Right renal pelvis (tissue), 4 donors: ENCODE results near the gene DUSP16. TPM values are rescaled to one million over a fixed set of nuclear protein-coding genes. Genes with fewer than 3 reads are reported as not detected.

ENCODE experiments used
- DNase-seq, 4 donors: peaks; one replicate each; pipeline ENCODE4 v3.0.0-alpha.2; 2013; ENCODE audit warnings: low read depth in 4 of 4, low spot score in 3 of 4, missing footprints in 1 of 4
- polyA plus RNA-seq, 4 donors: library from polyadenylated mRNA; unstranded; fragments of 120-200 nt; gene quantifications; one replicate each; pipeline ENCODE4 v1.2.1, GENCODE V29; 2013; ENCODE audit not compliant: insufficient read length in 4 of 4

The DUSP16 gene
- polyA plus RNA-seq, 4 donors = 25.1 to 28.7 (median 26.0) TPM

DNA sequence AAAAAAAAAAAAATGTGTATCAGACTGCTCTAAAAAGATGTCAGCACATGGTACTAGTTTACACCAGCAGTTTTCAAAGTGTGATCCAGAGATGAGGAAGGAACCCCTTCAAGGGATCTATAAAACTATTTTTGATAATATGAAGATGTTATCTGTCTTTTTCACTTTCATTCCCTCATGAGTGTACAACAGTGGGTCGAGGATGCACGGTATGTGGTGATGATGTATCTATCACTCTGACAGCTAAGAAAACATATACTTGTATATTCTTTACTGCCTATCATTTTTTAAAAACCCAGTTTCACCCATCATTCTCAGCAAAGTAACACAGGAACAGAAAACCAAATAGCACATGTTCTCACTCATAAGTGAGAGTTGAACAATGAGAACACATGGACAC, 12.4 kb downstream of the DUSP16 start:
- no peak for DNase-seq

DNA sequence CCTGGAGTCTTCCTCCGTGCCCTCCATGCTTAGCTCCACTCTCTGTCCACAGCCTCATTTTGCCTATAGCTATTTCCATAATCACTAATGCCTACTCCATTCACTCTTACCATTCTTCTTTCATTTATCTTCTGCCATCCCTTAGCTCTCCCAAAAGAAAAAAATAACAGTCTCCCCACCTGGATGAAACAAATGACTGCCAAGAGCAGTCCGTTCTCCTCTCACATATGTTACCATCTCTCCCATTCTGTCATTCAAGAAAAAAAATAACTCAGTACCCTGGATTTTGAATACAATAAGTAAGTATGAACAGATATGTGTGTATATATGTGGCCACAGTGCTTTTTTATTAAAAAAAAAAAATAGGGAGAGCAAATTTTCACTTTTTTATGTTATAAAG, 13.2 kb downstream of the DUSP16 start:
- DNase-seq = no peak

DNA sequence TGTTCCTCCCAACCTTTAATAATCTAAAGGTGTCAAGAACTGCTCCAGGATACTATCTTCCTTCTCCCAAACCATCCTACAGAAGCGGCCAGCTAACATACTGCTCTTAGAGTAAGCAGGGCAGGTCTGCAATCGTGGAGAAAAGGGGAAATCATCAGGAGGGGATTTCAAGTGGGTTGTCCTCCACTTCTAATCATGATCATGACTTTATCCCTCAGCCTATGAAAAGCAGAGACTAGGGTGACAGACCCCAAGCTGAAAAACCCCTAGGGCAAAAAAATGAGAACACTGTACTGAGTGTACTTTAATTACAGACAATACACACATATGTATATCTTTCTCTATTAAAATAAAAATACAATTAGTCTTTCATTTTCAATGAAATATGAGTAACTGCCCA, 13.9 kb downstream of the DUSP16 start:
- DNase-seq = no peak

DNA sequence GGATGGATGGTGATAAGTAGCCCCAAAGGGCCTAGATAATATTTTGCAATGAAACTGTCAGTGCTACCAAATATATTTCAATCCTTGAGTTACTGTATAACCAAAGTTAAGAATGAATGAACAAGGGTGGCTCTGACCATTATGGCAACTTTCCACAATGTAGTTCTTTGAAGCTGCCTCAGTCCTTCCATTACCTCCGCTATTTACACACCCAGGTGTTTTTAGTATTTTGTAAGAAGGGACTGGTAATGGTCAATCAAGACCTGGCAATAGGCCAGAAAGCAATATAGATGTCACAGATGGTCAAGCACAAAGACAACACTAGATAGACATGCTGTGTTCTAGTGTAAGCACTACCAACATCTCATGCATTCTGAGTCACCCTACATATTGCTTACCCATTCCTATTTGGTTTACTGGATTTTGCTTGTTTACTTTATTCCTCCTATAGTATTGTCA, 16.3 kb downstream of the DUSP16 start:
- DNase-seq = no peak

DNA sequence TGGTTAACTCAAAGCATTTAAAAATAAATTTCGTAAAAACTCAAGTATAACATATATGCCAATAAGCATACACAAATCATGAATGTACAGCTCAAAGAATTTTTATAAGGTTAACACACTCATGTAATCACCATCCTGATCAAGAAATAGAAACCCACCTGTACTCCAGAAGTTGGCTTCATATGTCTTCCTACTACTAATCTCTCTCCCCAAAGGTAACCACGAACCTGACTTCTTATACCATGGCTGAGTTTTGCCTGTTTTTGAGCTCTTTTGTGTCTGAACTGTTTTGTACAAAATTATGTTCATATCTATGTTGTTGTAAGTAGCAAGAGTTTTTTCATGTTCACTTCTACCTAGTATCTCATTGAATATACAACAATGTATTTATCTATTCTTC, 18.7 kb downstream of the DUSP16 start:
- DNase-seq = no peak

DNA sequence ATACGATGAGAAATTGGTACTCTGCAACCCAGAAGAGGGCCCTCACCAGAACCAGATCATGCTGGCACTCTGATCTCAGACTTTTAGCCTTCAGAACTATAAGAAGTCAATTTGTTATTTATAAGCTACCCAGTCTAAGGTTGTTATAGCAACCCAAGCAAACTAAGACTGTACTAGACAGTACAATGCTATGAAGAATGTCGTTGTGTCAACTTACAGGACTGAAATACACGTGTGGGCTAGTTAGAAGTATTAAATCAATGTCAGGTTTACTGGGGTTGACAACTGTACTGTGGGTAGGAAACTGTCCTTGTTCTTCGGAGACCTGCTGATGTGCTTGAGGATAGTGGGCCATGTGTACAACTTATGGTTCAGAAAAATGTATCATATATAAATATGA, 19.7 kb downstream of the DUSP16 start:
- DNase-seq = no peak

GRCh38 chr12:12542286-12542685, 20.4 kb downstream of the DUSP16 start:
- DNase-seq = no peak

DNA sequence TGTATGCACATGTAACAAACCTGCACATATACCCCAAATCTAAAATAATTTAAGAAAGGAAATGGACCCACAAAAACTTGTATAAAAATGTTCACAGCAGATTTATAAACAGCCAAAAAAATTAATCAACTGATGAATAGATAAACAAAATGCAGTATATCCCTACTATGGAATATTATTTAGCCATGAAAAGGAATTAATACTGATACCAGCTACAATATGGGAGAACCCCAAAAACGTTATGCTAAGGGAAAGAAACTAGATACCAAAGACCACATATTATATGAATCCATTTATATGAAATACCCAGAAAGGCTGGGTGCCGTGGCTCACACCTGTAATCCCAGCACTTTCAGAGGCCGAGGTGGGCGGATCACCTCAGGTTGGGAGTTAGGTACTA, 20.9 kb downstream of the DUSP16 start:
- no peak for DNase-seq

GRCh38 chr12:12540261-12541013, 22.2 kb downstream of the DUSP16 start:
- no peak for DNase-seq

- no peak for DNase-seq
Observed at GRCh38 chr12:12539028-12539810, 23.4 kb downstream of the DUSP16 start.

DNA sequence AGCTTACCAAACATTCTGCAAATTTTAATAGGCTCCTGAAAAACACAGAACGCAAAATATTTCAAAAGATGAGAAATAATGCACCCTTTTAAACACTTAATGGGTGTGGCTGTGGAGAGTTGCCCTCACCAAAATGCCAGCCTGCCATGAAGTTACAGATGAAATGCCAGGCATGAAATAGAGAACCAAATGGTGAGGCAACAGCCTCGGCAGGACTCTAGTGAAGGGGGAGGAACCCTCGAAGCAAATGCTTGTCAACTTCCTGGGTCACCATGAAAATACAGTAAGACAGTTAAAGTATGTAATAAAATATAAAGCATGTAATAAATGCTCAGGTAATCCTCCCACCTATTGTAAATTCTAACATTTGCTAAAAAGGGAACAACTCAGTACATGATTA, 24.1 kb downstream of the DUSP16 start:
- DNase-seq = no peak

DNA sequence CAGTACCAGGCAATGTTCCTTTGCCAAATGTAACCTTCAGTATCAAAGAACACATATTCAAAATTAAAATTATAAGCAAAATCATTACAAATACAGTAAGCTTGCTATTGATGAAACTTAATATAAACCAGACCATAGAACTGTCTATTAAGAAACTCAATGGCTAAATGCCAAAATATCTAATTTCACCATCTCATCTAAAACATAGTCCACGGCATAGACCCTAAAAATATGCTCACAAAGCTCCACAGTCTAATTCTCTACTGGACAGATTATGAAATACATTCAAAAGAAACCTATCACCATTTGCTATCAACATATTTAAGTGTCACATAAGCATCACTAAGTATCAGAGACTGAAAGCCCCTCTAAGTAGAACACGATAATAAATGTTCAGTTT, 25.2 kb downstream of the DUSP16 start:
- no peak for DNase-seq

DNA sequence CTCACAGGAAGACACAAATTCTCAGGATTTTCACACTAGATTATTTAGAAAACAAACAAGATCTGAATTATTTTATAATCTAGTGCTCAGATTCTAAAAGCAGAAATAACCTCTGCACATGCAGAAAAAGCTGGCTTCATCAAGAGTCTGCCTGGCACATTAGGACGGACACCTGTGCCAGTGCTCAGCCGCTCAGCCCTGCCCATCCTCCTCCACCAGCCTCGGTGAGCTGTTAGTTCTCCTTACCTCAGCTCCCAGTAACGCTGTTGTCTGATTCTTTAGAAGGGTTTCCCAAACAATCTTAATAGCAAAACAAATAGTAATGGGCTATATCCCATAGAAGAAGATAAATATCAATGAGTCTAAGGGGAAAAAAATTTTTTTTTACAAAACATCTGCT, 27.7 kb downstream of the DUSP16 start:
- no peak for DNase-seq

DNA sequence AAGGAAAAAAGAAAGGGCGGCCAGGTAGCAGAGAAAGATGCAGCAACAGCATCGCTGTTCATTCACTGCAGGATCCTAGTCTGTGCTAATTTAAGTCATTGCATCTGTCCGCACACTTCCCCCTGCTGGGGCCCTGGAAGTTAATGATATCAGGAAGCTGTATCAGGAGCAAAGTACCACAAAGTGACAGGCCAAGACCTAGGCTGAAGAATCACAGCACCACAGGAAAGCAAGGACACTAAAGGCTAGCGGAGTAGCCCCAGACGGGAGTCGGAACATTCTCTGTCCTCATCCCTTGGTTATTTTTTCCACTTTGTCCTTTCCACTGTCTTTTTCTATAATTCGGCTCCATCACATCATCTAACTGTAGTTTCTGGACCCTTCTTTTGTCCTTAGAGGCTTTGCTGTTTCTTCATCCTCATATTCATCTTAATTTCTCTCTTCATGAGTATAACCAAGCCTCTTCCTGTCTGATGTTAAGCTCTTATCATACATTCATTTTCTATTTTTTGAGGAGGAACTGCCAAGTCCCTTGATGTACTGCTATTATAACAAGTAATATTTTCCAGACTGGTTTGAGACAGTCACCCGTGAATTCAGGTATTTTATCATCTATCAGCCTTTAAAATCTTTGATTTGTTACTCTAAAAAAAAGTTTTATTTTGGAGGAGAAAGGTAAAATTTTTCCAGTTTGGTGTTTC, 28.3 kb downstream of the DUSP16 start:
- DNase-seq = no peak

GRCh38 chr12:12533238-12533829, 29.3 kb downstream of the DUSP16 start:
- DNase-seq = peak in 3 of 4 donors; percentile 15 to 44 (median 24)

DNA sequence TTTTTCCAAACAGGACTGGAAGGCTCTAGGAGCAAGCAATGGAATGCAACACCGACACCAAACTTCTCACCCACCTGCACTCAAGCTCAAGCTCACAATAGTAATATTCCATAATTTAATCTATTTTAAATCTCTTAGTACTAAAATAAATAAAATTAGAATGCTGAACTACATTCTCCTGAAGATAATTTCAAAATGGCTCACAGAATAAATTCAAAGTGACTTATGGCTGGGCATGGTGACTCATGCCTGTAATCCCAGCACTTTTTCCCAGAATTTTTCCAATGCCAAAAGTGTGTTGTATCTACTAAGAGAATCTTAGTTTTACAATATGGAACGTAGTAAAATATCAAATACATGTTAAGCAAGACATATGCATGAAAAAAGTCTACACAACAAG, 31.5 kb downstream of the DUSP16 start:
- no peak for DNase-seq

- DNase-seq = no peak
Observed at GRCh38 chr12:12529783-12530421, 32.8 kb downstream of the DUSP16 start.

GRCh38 chr12:12528361-12529270, 34.0 kb downstream of the DUSP16 start:
- DNase-seq = no peak

DNA sequence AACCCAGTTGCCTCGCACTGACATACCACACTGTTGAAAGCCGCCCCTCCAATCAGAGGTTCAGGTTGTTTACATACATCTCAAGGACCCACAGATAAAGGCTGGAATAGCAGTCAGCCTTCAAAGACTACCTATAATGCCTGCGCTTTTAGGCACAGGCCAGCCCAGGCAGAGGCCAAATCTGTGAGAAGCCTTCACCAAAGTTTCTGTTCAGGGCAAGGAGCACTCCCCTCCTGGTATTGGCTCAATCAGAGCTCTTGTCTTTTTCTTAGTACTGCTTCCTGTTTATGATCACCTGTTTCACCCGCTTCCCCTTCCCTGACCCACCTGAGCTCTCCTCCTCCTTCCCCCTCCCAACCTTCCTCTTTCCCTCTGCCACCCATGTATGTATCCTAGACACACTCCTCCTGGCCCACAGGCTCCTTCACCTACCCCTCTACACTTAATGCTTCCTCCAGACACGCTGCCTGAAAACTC, 34.8 kb downstream of the DUSP16 start:
- no peak for DNase-seq
